HG03280 (cell line): ENCODE data around the gene MELTF.
"Not testable (repeated sequence)": the region's sequence is repeated elsewhere in the genome, so short reads cannot be mapped to it uniquely, and the experiment has no call there.

Source experiments
- ATAC-seq: cut with Tn5 transposase; IDR thresholded peaks from one replicate; pipeline ENCODE4 v1.9.1; 2021; ENCODE audit warnings: mild to moderate bottlenecking, moderate library complexity; ENCODE audit not compliant: unreplicated experiment

MELTF gene

DNA sequence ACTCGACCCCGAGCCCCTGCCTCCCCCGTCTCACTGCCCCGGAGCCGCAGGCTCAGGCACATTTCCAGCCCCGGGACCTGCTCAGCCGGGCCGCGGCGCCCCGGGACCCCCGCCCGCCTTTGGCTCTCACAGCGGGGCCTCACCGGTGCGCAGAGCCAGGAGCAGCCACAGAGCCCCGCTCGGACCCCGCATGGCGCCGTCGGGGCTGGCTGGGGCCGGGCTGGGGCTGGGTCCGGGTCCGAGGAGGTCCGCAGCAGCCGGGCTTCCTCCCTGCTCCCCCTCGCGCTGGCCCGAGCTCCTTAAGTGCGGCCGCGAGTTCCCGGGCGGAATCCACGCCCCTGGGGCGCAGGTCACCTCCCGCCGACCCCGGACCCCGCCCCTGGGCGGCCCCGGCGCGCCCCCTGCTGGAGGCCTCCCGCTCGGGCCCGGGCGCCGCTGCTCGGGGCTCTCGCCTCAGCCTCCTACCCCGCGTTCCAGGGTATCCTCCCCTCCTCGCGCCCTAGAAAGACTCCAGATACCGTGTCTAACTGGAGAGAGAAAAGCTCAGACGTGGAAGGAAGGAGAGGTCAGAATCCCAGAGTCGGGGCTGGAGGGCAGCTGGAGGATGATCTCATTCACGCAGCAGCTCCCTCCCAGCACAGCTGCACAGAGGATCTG is at the start of gene MELTF:
Gene MELTF, minus strand, starts transcription at position 307 of the 657 bp plus-strand sequence. Its CDS starts 115 bp downstream, at position 192.
- peak; percentile 77 for ATAC-seq

DNA sequence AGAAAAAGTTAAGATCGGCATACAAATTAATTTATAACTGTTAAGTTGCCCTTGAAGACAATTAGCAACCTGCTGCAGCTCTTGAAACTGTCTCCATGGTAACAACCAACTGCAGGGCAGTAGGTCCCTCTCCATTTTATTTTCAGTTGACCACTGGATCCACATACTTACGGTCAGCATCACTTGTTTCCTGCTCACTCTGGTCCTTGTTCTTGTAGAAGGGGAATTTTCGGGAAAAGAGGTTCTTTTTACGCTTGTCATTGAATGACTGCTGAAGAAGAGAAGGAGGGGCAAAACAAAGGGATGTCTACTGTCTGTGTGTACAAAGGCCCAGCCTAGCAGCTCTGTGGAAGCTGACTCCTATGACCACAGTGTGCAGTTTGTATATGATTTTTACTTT is 46.8 kb upstream of the MELTF start:
- no peak for ATAC-seq

DNA sequence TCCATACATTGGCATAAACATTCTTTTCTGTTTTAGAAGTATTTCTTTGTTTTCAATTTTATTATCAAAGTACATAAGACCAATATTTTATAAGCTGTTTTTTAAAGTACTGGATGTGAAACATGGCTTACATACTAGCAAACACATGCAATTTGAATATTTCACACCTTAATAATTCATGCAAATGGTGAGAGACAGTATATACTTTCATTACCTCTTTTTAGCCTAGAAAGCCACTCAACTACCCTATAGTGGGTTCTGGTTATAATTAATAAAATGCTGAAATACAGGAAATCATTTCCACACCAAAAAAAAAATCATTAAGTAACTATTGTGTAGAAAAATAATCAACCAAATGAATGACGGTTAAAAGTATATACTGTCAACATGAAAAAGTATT is 38.5 kb upstream of the MELTF start:
- no peak for ATAC-seq

DNA sequence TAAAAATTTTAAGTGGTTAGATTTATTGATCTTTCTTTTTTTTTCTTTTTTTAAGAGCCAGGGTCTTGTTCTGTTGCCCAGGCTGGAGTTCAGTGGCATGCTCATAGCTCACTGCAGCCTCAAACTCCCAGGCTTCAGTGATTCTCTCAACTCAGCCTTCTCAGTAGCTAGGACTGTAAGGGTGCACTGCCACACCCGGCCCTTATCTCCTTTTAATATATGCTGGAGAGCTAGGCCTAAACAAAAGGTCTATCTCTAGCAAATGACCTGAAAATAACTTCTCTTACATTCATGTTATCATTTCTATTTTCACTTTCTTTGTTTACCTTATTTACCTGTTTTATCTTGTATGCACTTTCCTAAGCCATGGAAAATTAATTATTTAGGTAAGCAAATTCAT is 35.2 kb upstream of the MELTF start:
- ATAC-seq = no peak

DNA sequence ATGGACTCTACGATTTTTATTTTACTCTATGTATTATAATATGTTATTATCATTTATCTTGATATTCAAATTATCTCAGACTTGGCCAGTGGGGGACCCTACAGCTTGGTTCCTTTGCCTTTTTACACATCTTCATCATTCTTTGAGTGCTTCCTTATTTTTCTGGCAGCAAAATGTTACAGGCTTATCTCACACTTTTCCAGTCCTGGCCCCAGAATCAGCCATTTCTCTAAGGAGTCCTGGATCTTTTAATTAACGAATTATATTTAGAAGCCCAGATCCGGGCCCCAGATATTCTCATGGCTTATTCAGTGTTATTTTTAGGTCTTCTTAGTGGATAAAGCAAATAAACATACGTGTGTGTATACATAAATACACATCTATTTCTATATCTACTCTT is 32.8 kb upstream of the MELTF start:
- ATAC-seq = no peak

DNA sequence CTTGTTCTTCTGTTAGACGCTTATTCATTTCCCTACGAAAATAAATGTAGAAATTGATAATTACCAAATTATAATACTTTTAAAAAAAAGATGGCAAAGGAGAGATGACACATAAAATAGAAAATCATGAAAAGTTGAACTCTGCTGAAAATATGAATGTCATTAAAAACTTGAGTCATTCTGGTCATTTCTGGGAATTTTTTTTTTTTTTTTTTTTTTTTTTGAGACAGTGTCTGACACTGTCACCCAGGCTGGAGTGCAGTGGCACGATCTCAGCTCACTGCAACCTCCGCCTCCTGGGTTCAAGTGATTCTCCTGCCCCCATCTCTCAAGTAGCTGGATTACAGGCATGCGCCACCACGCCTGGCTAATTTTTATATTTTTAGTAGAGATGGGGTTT is 22.0 kb upstream of the MELTF start:
- not testable (repeated sequence) for ATAC-seq

DNA sequence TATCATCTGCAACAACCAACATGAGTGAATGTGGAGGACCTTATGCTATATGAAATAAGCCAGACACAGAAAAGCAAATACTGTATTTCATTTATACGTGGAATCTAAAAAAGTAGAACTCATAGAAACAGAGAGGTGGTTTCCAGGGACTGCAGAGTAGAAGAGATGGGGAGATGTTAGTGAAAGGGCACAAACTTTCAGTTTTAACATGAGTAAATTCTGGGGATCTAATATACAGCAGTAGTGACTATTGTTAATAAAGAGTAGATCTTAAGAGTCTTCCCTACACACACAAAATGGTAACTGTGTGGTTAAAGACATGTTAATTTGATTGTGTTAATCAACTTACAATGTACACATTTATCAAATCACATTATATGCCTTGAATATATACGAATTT is 20.9 kb upstream of the MELTF start:
- ATAC-seq = no peak

DNA sequence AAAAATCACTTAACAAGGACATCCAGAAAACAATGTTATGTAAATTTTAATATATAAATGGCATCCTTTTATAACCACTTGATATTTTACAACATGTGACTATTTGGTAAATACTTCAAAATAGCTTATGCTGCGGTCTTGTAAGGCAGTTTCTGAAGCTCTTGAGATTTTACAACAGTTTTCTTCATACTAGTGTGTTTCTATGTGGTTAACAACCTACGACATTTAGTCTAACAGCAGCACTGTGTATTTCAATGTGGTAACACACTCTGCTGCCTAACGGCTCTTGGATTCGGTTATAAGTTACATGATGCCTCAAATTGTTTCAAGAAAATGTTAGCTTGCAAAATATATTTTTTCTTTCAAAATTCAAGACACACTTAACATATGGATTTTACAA is 12.9 kb upstream of the MELTF start:
- ATAC-seq = no peak

DNA sequence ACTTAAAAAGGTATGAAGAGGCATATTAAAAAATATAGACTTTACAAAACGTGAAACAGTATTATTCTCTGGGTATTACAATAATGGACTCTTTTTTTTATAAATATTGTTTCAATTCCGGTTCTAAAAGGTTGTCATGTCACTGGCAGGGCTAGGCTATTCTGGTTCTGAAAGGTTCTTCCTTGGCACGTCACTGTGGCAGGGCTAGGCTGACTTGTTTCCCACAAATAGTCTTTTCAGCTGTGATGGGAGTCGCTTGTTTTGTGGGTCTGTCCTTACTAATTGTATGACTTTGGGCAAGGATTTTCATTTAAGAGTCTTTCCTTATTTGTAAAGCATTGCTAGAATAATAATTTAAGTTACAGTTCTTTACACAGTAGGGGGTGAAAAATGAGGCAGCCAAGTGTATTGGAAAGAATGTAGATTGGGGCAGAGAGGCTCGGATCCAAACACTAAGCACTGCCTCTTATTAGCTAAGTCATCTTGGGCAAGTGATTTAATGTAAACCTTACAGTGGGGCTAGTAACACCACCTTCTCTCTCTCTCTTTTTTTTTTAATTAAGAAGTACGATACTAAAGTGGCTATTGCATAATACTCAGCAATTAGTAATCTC is 12.4 kb upstream of the MELTF start:
- no peak for ATAC-seq

DNA sequence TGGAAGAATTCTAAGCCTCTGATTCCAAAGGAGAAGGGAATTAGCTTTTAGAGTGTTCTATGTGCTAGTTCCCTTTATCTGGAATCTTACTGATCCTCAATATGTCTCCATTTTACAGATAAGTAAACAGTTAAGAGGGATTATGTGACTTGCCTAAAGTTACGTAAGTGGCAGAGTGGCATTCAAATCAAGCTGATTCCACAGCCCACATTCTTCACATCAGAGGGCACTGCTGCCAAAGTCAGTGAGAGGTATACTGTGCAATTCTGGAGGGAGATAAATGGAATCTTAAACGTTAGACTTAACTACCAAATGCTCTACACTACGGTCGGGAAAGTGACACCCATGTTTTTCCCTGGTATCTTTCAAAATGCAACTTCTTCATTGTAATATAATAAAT is 11.0 kb upstream of the MELTF start:
- ATAC-seq = no peak

DNA sequence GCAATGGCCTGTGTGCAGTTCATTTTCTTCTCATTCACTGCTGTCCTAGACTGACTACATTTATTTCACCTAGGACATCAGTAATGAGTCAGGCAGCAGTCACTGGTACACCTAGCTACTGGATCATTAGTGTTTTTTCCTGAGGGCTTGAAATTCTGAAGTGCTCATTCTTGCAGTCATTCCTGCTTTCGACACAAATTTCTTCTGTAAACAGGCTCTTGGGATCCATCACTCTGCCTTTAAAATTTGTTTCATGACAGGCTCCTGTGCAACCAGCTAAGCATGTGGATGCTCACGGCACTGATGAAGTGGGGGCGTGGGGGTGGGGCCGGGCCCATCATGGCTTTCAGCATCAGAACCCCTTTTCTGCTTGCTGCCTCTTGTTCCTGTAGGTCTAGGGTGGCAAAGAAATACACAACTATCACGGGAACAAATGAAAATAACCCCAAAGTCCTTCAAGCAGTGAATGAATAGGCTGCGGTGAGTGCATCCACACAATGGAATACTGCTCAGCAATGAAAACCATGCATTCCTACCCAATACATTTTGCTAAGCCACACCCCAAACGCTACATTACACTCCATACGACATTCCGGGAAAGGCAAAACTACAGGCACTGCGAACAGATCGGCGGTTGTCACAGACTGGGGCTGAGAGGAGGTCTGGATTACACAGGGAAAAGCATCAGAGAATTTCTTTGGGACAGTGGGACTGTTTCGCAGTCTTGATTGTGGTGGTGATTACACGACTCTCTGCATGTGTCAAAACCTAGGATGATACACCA is 9.3 kb upstream of the MELTF start:
- no peak for ATAC-seq

DNA sequence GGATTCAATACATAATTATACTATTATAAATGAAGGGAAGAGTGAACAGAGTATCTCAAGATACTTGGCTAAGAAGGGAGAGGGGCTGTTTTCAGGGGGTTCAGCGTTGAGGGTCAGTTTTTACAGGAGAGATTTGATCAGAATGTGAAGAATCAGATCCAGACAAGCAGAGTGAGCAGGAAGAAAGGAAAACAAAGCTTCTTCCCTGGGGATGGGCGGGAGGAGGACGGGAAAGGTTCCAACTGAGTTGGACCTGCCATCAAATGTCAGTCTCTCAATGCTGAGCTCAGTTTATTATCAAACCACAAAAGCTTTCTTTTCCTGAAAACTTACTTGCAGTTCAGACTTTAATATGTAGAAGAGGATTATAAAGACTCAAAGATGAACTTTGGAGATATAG is 6.0 kb upstream of the MELTF start:
- no peak for ATAC-seq

DNA sequence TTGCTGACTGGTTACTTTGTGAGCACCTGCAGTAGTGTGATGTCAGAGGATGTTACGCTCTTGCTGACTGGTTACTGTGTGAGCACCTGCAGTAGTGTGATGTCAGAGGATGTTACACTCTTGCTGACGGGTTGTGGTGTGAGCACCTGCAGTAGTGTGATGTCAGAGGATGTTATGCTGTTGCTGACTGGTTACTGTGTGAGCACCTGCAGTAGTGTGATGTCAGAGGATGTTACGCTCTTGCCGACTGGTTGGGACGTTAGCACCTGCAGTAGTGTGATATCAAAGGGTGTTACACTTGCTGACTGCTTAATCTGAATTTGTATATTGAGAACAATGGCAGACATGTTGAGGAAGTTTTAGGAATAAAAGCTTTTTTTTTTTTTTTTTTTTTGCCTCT is 5.2 kb upstream of the MELTF start:
- ATAC-seq = not testable (repeated sequence)

DNA sequence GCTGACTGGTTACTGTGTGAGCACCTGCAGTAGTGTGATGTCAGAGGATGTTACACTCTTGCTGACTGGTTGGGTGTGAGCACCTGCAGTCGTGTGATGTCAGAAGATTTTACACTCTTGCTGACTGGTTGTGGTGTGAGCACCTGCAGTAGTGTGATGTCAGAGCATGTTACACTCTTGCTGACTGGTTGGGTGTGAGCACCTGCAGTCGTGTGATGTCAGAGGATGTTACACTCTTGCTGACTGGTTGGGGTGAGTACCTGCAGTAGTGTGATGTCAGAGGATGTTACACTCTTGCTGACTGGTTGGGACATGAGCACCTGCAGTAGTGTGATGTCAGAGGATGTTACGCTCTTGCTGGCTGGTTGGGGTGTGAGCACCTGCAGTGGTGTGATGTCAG is 4.1 kb upstream of the MELTF start:
- not testable (repeated sequence) for ATAC-seq

DNA sequence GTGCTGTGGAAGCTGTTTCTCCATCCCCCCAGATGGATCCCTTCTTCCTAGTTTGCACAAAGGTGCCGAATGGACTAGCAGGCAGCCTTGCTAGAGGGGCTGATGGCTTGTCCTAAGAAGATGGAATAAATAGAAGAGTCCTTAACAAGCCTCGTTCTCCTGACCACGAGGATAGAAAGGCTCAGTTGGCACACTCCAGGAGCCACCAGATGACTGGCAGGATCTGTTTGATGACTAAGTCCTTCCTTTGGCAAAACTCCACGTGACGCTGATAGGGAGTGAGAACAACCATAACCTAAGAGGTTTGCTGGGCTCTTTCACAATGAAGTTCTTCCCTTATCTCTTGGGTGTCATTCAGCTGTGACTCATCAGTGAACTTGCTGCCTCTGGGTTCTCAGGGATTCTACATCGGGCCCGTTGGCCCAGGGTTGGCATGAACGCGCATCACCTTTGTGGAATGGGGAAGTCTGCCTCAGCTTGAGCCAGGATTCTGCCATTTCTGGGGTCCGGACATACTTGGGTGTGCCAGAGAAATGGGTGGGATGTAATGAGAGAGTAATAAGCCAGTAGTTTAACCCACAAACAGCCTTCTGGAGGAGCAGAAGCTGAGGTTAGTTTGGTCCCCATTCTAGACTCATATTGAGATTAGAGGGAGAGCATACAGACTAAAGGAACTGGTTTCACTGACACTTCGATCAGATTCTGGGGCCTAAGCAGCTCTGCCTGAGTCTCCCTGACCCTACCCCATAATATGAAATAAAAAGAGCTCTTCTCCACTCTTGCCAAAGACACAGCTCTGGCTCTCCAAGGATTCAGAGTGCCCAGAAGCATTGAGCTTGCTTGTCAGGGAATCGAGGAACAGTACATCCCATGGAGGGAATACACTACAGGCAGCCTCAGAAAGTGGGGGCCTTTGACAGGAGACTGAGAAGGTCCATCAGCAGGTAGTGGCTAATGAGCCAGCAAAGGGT is 2.0 kb upstream of the MELTF start:
- ATAC-seq = no peak

DNA sequence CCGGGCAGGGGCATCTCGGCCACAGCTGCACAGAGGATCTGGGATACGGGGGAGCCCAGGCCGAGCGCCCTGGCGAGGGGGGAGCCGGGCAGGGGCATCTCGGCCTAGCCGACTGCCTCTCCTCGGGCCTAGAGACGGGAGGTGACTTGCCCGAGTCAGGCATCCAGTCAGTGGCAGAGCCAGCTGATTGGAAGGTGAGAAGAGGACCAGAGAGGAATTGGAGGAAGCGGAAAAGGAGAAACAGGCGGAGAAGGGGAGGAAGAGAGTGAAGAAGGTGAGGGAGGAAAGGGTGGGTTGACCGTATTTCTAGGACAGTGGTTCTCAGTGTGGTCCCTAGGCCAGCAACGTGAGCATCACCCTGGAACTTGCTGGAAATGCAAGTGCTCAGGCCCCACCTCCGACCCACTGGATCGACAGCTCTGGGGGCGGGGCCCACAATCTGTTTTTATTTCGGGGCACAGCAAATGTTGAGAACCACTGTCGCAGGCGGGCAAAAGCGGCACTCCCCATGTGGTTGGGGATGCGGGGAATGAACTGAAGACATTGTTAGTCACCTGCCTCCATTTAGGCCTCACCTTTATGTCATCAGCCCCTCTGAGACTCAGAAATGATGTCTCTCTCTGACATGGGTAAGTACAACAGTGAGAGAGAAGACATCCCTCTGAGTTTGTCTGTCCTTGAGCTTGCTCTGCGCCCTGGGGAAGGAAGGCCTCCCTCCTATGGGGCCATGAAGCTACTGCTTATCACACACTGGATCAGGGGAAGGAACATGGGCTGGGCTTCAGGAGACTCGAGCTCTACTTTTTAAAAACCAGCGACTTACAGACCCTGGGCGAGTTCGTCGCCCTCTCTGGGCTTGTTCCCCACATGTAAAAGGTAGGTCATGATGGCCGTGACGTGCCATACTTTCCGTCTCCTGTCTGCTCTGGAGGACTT is 1.0 kb upstream of the MELTF start:
- ATAC-seq = no peak

DNA sequence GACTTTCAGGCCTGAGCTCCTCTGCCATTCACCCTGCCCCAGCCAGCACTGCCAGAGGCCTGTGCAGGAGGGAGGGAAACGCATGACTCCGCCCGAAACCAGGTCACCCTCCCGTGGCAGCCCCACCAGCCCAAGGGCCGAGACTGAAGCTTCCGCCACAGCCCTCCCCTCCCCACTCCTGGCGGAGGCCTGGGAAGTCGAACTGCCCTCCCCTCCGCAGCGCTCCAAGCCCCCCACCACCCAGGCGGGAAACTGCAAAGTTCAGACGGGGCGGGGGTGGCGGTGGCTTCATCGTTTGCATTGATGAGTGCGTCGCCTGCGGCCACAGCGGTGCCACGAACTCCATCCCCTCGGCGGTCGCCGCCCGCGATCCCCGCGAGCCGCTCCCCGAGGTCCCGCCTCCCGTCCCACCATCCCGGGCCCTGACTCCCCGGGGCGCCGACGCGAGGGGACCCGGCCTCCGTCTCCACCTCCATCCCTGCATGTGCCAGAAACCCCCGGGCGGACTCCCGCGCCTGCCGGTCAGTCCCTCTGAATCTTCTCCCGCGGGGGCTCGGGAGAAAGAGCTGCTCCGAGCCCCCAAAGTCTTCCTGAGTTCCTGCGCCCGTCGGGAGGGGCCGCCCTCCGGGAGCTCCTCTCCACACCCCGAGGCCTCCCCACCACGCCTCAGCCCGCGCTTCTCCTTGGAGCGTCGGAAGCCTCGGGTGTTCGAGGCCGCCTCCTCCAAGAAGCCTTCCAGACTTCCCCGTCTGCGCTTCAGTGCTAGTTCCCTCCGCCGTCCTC is 698 bp downstream of the MELTF start:
- ATAC-seq = no peak

DNA sequence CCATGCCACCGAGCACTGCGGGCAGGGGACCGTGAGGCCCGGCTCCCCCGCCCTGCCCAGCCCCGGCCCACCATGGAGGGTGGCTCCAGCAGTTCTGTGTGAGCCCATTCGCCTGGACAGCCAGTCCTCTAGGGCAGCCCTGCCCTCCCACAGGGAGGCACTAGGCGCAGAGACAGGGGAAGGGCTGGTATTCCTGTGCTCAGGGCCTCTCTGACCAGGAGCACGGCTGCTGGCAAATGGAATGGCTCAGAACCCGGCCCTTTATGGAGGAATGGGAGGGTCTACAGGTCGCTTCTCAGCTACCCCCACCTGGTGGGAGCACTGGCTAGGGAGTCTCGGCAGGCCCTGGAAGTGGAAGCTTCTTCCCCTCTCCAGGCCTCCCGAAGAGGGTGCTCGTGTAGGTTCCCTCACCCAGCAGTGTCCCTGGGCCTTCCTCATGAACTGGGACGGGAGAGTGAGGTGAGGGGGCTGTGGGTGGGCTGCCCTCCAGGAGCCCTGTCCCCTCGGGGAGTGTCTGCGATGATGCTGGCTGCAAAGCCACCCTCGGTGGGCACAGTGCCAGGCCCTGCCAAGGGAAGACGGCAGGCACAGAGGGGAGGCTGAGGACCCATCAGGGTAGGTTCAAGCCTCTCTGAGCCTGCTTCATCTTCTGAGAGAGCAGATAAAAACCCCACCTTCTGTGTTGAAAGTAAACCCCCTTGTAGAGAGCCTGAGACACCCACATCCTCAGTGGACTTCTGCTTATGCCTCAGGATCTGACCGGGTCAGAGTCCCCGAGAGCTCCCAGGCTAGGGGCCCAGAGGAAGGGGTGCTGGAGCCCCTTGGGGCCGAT is 1.5 kb downstream of the MELTF start:
- no peak for ATAC-seq
